Thyroid gland (tissue), 4 donors: ENCODE data around the gene P4HA2. TPM values are rescaled to one million over a fixed set of nuclear protein-coding genes. Genes with fewer than 3 reads are reported as not detected.
"Not testable (repeated sequence)": the region's sequence is repeated elsewhere in the genome, so short reads cannot be mapped to it uniquely, and the experiment has no call there.

ENCODE experiments used
- DNase-seq, 2 donors: peaks; one replicate each; pipeline ENCODE4 v3.0.0-alpha.2; 2019
- H3K27ac ChIP-seq, 3 donors: fragments of 200-600 bp; sonication (generic); 1 replicate in 2 of 3; 2 replicates in 1 of 3; pipeline ENCODE4 v1.5.1; 2016 to 2019; ENCODE audit warnings: mild to moderate bottlenecking in 1 of 3, moderate library complexity in 1 of 3
- H3K27me3 ChIP-seq: fragments of 200-600 bp; sonication (generic); one replicate; pipeline ENCODE4 v1.5.1; 2019
- H3K36me3 ChIP-seq, 2 donors: fragments of 200-600 bp; sonication (generic); one replicate each; pipeline ENCODE4 v1.5.1; 2016 to 2019
- H3K4me1 ChIP-seq, 2 donors: fragments of 200-600 bp; sonication (generic); one replicate each; pipeline ENCODE4 v1.5.1; 2017 to 2019
- H3K4me3 ChIP-seq, 3 donors: fragments of 200-600 bp; sonication (generic); replicated peaks in 1 of 3; 1 replicate in 2 of 3; 2 replicates in 1 of 3; pipeline ENCODE4 v1.5.1; 2016; ENCODE audit warnings: mild to moderate bottlenecking in 1 of 3
- H3K9me3 ChIP-seq: fragments of 200-600 bp; sonication (generic); one replicate; pipeline ENCODE4 v1.5.1; 2017
- POLR2A ChIP-seq, 2 donors: fragments of 450-650 bp; IDR thresholded peaks; one replicate each; pipeline ENCODE4 v1.6.1; 2017; ENCODE audit warnings: antibody characterized with exemption in 2 of 2, mild to moderate bottlenecking in 2 of 2, moderate library complexity in 1 of 2
- WGBS, 2 donors: methylation state at CpG; one replicate each; pipeline ENCODE4 v1.1.5; 2017; 5-methylcytosine and 5-hydroxymethylcytosine counted together
- intact Hi-C: fragments of 100-400 bp; cut with DNase I; formaldehyde crosslinking; loops from one replicate; pipeline ENCODE4 v1.15.1; 2023
- total RNA-seq, 4 donors: library from RNA; depleted of rRNA; stranded (reverse); fragments of >200 nt; gene quantifications; one replicate each; pipeline ENCODE4 v1.2.3, GENCODE V29; 2016
- TF ChIP-seq, protein P1 (sequence below), 6 experiments: fragments of 200-600 bp in 3 of 6; fragments of 450-650 bp in 3 of 6; sonication (generic) in 3 of 6; IDR thresholded peaks; one replicate each; pipeline ENCODE4 v1.5.1; 2016 to 2019; ENCODE audit warnings: antibody characterized with exemption in 6 of 6, mild to moderate bottlenecking in 2 of 6, inconsistent platforms in 1 of 6, moderate library complexity in 1 of 6

The P4HA2 gene
- total RNA-seq, 4 donors from 2014 or later: 21.3 to 32.0 (median 29.6) TPM

- Histone ChIP-seq H3K27ac (no peak overlapping the region), H3K36me3 (no peaks in the 10 kb centered on the region), H3K9me3 (no peaks in the 10 kb centered on the region), H3K27me3 (no peaks in the 10 kb centered on the region), H3K4me1 (no peaks in the 10 kb centered on the region), H3K4me3 (no peak overlapping the region)
- TF ChIP-seq, protein P1, sequence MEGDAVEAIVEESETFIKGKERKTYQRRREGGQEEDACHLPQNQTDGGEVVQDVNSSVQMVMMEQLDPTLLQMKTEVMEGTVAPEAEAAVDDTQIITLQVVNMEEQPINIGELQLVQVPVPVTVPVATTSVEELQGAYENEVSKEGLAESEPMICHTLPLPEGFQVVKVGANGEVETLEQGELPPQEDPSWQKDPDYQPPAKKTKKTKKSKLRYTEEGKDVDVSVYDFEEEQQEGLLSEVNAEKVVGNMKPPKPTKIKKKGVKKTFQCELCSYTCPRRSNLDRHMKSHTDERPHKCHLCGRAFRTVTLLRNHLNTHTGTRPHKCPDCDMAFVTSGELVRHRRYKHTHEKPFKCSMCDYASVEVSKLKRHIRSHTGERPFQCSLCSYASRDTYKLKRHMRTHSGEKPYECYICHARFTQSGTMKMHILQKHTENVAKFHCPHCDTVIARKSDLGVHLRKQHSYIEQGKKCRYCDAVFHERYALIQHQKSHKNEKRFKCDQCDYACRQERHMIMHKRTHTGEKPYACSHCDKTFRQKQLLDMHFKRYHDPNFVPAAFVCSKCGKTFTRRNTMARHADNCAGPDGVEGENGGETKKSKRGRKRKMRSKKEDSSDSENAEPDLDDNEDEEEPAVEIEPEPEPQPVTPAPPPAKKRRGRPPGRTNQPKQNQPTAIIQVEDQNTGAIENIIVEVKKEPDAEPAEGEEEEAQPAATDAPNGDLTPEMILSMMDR (IDR thresholded peaks at IDR 0.05): no peak
- no peak for TF ChIP-seq POLR2A (IDR thresholded peaks at IDR 0.05)
- intact Hi-C loops: no loop called here
- 68 to 79% methylated on average over 1 of the region's 1 CpG for WGBS, 2 donors
- no peak for DNase-seq
Measured at GRCh38 chr5:132162945-132163344, 64.7 kb downstream of the P4HA2 start.

DNA sequence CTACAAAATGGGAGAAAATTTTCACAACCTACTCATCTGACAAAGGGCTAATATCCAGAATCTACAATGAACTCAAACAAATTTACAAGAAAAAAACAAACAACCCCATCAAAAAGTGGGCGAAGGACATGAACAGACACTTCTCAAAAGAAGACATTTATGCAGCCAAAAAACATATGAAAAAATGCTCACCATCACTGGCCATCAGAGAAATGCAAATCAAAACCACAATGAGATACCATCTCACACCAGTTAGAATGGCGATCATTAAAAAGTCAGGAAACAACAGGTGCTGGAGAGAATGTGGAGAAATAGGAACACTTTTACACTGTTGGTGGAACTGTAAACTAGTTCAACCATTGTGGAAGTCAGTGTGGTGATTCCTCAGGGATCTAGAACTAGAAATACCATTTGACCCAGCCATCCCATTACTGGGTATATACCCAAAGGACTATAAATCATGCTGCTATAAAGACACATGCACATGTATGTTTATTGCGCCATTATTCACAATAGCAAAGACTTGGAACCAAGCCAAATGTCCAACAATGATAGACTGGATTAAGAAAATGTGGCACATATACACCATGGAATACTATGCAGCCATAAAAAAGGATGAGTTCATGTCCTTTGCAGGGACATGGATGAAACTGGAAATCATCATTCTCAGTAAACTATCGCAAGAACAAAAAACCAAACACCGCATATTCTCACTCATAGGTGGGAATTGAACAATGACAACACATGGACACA is 65.9 kb downstream of the P4HA2 start:
- H3K4me3 ChIP-seq, intact Hi-C loops, H3K9me3 ChIP-seq, H3K27ac ChIP-seq, DNase-seq, H3K4me1 ChIP-seq, H3K27me3 ChIP-seq, H3K36me3 ChIP-seq: not testable (repeated sequence)
- 91% methylated on average over 3 to 4 of the region's 5 CpGs for WGBS, 2 donors

DNA sequence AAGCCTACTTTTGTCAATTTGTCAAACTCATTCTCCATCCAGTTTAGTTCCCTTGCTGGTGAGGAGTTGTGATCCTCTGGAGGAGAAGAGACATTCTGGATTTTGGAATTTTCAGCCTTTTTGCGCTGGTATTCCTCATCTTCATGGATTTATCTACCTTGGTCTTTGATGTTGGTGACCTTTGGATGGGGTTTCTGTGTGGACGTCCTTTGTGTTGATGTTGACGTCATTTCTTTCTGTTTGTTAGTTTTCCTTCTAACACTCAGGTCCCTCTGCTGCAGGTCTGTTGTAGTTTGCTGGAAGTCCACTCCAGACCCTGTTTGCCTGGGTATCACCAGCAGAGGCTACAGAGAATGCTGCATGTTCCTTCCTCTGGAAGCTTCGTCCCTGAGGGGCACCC is 71.2 kb downstream of the P4HA2 start:
- intact Hi-C loops: no loop called here
- 88 to 90% methylated on average over 4 of the region's 4 CpGs for WGBS, 2 donors
- no peak overlapping the region for H3K4me3 ChIP-seq
- H3K9me3 ChIP-seq: no peaks in the 10 kb centered on the region
- H3K27me3 ChIP-seq: no peaks in the 10 kb centered on the region
- no peak for DNase-seq
- H3K4me1 ChIP-seq: no peaks in the 10 kb centered on the region
- no peak overlapping the region for H3K27ac ChIP-seq
- H3K36me3 ChIP-seq: no peaks in the 10 kb centered on the region
- TF ChIP-seq POLR2A (IDR thresholded peaks at IDR 0.05): no peak
- TF ChIP-seq, protein P1 (IDR thresholded peaks at IDR 0.05): no peak

- 88 to 93% methylated on average over 2 of the region's 2 CpGs for WGBS, 2 donors
- H3K27me3 ChIP-seq: no peaks in the 10 kb centered on the region
- no peak overlapping the region for H3K4me3 ChIP-seq
- no peaks in the 10 kb centered on the region for H3K9me3 ChIP-seq
- intact Hi-C loops: no loop called here
- no peak for TF ChIP-seq POLR2A (IDR thresholded peaks at IDR 0.05)
- TF ChIP-seq, protein P1 (IDR thresholded peaks at IDR 0.05): no peak
- no peak overlapping the region for H3K27ac ChIP-seq
- no peaks in the 10 kb centered on the region for H3K36me3 ChIP-seq
- DNase-seq: no peak
- no peaks in the 10 kb centered on the region for H3K4me1 ChIP-seq
Measured at GRCh38 chr5:132150565-132150964, 77.1 kb downstream of the P4HA2 start.

DNA sequence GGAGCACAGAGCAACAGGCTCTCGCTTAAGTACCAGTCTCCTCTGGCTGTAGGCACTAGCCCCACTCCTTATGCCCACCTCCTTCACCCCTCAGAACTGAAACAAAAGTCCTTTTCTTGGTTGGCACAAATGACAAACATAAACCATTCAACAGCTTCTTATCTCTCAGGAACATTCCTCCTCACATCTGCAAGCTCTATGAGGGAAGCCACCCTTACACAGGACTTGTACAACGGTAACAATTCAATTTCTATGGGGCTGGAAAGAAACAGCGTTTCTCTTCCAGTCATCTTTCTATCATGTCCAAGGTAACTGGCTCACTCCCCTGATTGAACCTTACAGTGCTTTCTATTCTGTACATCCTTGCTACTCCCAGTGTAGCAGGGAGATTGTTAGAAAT is 80.0 kb downstream of the P4HA2 start:
- no peak for DNase-seq
- Histone ChIP-seq H3K9me3 (peaks cover 5% of the 10 kb centered on the region), H3K4me1 (no peaks in the 10 kb centered on the region), H3K4me3 (no peak overlapping the region), H3K27ac (no peak overlapping the region), H3K27me3 (no peaks in the 10 kb centered on the region), H3K36me3 (no peaks in the 10 kb centered on the region)
- no peak for TF ChIP-seq POLR2A (IDR thresholded peaks at IDR 0.05)
- TF ChIP-seq, protein P1 (IDR thresholded peaks at IDR 0.05): no peak
- intact Hi-C loops: no loop called here
- 74 to 83% methylated on average over 3 of the region's 3 CpGs for WGBS, 2 donors

GRCh38 chr5:132145326-132145725 is 82.3 kb downstream of the P4HA2 start:
- DNase-seq: not testable (repeated sequence)

More at GRCh38 chr5:132145326-132145725, 82.3 kb downstream of the P4HA2 start:
- WGBS, 2 donors: 93 to 98% methylated on average over 3 of the region's 3 CpGs
- H3K36me3 ChIP-seq, H3K4me3 ChIP-seq, H3K27ac ChIP-seq, H3K27me3 ChIP-seq, H3K9me3 ChIP-seq, intact Hi-C loops, H3K4me1 ChIP-seq: not testable (repeated sequence)
